Measurements from ENCODE around the gene TLE7. TPM values are rescaled to one million over a fixed set of nuclear protein-coding genes. Genes with fewer than 3 reads are reported as not detected.

The TLE7 gene
- polyA plus RNA-seq, 2 of the 4 experiments (the other 2 are of a cell fraction) = not detected

DNA sequence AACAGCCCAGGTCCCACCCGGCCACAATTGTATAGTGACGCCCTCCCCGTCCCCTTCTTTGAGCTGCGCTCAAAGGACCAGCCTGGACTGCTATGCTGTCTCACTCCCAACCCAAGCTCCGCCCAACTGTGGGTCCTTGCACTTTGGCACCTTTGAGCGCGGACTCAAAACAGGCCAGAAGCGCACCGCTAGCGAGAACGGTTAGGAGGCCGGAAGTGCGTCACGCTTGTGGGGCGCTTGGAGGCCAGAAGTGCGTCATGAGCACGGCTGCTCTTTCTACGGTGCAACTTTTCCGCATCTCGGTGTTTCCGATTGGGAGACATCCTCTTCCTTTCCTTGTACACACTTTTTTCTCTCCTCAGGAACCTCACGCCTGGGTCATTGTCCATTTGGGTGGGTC is 47.3 kb upstream of the TLE7 start, which contains the start of gene ZNF19 (continued):
- TF ChIP-seq KDM5A (IDR thresholded peaks at IDR 0.05) (no peak), JUNB (IDR thresholded peaks at IDR 0.05) (no peak), TFCP2L1 (CRISPR knock-in tag; IDR thresholded peaks at IDR 0.05) (no peak), HMGXB4 (CRISPR knock-in tag; IDR thresholded peaks at IDR 0.05; ENCODE audit: borderline replicate concordance) (no peak), NR3C1 (IDR thresholded peaks at IDR 0.05) (no peak), HEYL (CRISPR knock-in tag; IDR thresholded peaks at IDR 0.05) (no peak)

DNA sequence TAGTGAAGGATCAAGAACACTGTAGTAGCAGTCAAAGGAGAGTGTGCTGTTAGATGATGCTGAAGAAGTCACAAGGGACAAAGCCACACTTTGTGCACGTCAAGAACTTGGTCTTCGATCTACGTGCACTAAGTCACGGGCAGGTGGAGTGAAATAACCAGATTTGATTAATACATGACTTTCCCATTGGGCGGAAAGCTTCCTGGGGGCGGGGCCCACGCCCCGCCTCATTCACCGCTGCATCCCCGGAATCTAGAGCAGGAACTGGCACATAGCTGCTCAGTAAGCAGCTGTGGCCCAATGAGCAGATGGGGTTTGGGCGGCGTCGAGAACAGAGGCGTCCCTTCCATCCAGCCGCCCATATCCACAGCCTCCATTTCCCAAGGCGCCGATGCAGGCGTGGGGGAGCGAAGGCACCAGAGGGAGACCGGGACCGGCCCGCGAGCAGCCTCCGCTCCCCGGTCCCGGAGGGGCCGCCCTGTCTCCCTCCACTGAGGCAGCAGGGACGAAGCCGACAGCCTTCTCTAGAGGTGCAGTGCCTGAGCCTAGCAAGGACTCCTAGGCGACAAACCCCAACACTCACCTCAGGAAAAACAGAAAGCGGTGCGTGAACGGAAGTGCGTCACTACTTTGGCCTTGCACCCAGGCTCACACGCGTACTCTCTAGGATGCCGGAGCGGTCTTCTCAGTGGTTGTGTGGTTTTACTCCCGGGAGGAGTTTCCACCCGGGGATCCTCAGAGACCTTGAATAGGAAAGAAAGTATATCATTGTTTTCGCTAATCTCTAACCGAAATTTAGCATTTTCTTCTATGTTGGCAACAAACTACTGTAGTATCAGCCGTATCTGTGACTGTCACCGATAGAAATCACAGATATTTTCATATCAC is 42.4 kb upstream of the TLE7 start:
- peak overlapping the region; percentile 85 for H3K4me2 ChIP-seq
- DNase-seq (ENCODE audit: low read depth in 1 of 2, low spot score in 1 of 2) (peak; percentile 84 to 95), FAIRE-seq (peak; percentile 59), ATAC-seq (peak; percentile 97 to 98)
- H3K4me3 ChIP-seq = peak overlapping the region; percentile 68
- under 1% methylated on average over 29 of the region's 44 CpGs for WGBS (ENCODE audit: missing lambda C conversion rate)
- ChIA-PET POLR2A (interaction anchor here (0.7 to 2.8 kb wide), 4 partner anchors 10 to 130 kb away, joined by 3 to 23 read pairs (median 5); partner anchors contain the start of gene ZNF23), CTCF (interaction anchor here (0.7 to 1.8 kb wide), 4 partner anchors 20 to 126 kb away, joined by 3 to 5 read pairs (median 4); partner anchors contain the start of gene ZNF23)
- peaks cover 3% of the 10 kb centered on the region; the same call in 1 of the 3 replicates for H3K4me1 ChIP-seq
- peak overlapping the region; percentile 83 to 92 for H3K27ac ChIP-seq
- H3K9me3 ChIP-seq = no peaks in the 10 kb centered on the region
- no peak for TF ChIP-seq HDAC2 (IDR thresholded peaks at IDR 0.05)
- TF ChIP-seq, protein P1, sequence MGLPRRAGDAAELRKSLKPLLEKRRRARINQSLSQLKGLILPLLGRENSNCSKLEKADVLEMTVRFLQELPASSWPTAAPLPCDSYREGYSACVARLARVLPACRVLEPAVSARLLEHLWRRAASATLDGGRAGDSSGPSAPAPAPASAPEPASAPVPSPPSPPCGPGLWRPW (IDR thresholded peaks at IDR 0.05) = no peak
- no peak for TF ChIP-seq BHLHE40 (IDR thresholded peaks at IDR 0.05; ENCODE audit: low read depth, low read length)
- TF ChIP-seq PHF8 (IDR thresholded peaks at IDR 0.05; ENCODE audit: borderline replicate concordance, low read depth) = peak; percentile 97
- TF ChIP-seq FOSB (CRISPR knock-in tag; IDR thresholded peaks at IDR 0.05) = 0 out of 2 replicates have a peak, but pooled peaks have one; percentile 39
- no peak for TF ChIP-seq RARB (CRISPR knock-in tag; IDR thresholded peaks at IDR 0.05)
- TF ChIP-seq TFCP2L1 (CRISPR knock-in tag; IDR thresholded peaks at IDR 0.05) = no peak; the same call in 1 of the 2 replicates
- no peak for TF ChIP-seq HEYL (CRISPR knock-in tag; IDR thresholded peaks at IDR 0.05)
- TF ChIP-seq SMC3 (IDR thresholded peaks at IDR 0.05) = 0 out of 3 replicates have a peak, but pooled peaks have one; percentile 9
- no peak for TF ChIP-seq EHF (CRISPR knock-in tag; IDR thresholded peaks at IDR 0.05)
- TF ChIP-seq EP300 (IDR thresholded peaks at IDR 0.05) = no peak
- no peak for TF ChIP-seq POLR2AphosphoS2 (conservative IDR thresholded peaks at IDR 0.05; ENCODE audit: low read length)
- TF ChIP-seq NR3C1 (IDR thresholded peaks at IDR 0.05) = no peak
- 0 out of 2 replicates have a peak, but pooled peaks have one; percentile 42 for TF ChIP-seq HOXA7 (CRISPR knock-in tag; IDR thresholded peaks at IDR 0.05)
- peak; percentile 52 for TF ChIP-seq POLR2A (IDR thresholded peaks at IDR 0.05; ENCODE audit: low read length)
- TF ChIP-seq MYC (IDR thresholded peaks at IDR 0.05; ENCODE audit: borderline replicate concordance, low read length) = no peak
- TF ChIP-seq, protein P2, sequence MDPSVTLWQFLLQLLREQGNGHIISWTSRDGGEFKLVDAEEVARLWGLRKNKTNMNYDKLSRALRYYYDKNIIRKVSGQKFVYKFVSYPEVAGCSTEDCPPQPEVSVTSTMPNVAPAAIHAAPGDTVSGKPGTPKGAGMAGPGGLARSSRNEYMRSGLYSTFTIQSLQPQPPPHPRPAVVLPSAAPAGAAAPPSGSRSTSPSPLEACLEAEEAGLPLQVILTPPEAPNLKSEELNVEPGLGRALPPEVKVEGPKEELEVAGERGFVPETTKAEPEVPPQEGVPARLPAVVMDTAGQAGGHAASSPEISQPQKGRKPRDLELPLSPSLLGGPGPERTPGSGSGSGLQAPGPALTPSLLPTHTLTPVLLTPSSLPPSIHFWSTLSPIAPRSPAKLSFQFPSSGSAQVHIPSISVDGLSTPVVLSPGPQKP (IDR thresholded peaks at IDR 0.05; ENCODE audit: low read depth, low read length) = no peak
- 0 out of 2 replicates have a peak, but pooled peaks have one; percentile 33 for TF ChIP-seq HOXB13 (CRISPR knock-in tag; IDR thresholded peaks at IDR 0.05; ENCODE audit: low read depth)
- TF ChIP-seq RFX5 (IDR thresholded peaks at IDR 0.05) = 0 out of 2 replicates have a peak, but pooled peaks have one; percentile 44
- TF ChIP-seq CTCF (IDR thresholded peaks at IDR 0.05) = no peak
- TF ChIP-seq, protein P3, sequence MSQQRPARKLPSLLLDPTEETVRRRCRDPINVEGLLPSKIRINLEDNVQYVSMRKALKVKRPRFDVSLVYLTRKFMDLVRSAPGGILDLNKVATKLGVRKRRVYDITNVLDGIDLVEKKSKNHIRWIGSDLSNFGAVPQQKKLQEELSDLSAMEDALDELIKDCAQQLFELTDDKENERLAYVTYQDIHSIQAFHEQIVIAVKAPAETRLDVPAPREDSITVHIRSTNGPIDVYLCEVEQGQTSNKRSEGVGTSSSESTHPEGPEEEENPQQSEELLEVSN (IDR thresholded peaks at IDR 0.05; ENCODE audit: borderline replicate concordance, low read depth) = peak; percentile 48; the same call in 1 of the 2 replicates
- no peak for TF ChIP-seq FOXS1 (CRISPR knock-in tag; IDR thresholded peaks at IDR 0.05)
- no peak; the same call in 1 of the 2 replicates for TF ChIP-seq TP53 (CRISPR knock-in tag; IDR thresholded peaks at IDR 0.05)
- TF ChIP-seq FOSL2 (IDR thresholded peaks at IDR 0.05) = no peak
- TF ChIP-seq FOSL2 (CRISPR knock-in tag; IDR thresholded peaks at IDR 0.05) = peak; percentile 27; the same call in 1 of the 2 replicates
- no peak for TF ChIP-seq CBX8 (IDR thresholded peaks at IDR 0.05)
- no peak for TF ChIP-seq CEBPB (IDR thresholded peaks at IDR 0.05)
- no peak for TF ChIP-seq SREBF2 (IDR thresholded peaks at IDR 0.05)
- no peak for TF ChIP-seq ZSCAN20 (CRISPR knock-in tag; IDR thresholded peaks at IDR 0.05)
- TF ChIP-seq NFE2L2 (conservative IDR thresholded peaks at IDR 0.05; ENCODE audit: low read length) = no peak
- TF ChIP-seq ZFP36 (IDR thresholded peaks at IDR 0.05; ENCODE audit: borderline replicate concordance, partially characterized antibody) = no peak
- TF ChIP-seq KDM1A (IDR thresholded peaks at IDR 0.05; ENCODE audit: low read depth) = no peak

Data from A549 (cell line).